Thymus (tissue), 11 donors: ENCODE results near the gene MYO19. TPM values are rescaled to one million over a fixed set of nuclear protein-coding genes. Genes with fewer than 3 reads are reported as not detected.
"Not testable (repeated sequence)": the region's sequence is repeated elsewhere in the genome, so short reads cannot be mapped to it uniquely, and the experiment has no call there.

ENCODE experiments used
- DNase-seq, 9 donors: peaks; one replicate each; pipeline ENCODE4 v3.0.0-alpha.2; 2013; ENCODE audit warnings: low spot score in 9 of 9, low read depth in 6 of 9, missing footprints in 1 of 9
- H3K27ac ChIP-seq, 2 donors: one replicate each; pipeline ENCODE4 v1.5.1; 2013; ENCODE audit warnings: control low read depth in 1 of 2, low read depth in 1 of 2, low read length in 1 of 2, mild to moderate bottlenecking in 1 of 2, moderate library complexity in 1 of 2
- H3K27me3 ChIP-seq, 2 donors: one replicate each; pipeline ENCODE4 v1.5.1; 2013; ENCODE audit warnings: low read length in 1 of 2; ENCODE audit not compliant: control insufficient read depth in 2 of 2, insufficient read depth in 1 of 2
- H3K36me3 ChIP-seq, 2 donors: one replicate each; pipeline ENCODE4 v1.5.1; 2013; ENCODE audit warnings: low read length in 1 of 2, mild to moderate bottlenecking in 1 of 2, moderate library complexity in 1 of 2; ENCODE audit not compliant: control insufficient read depth in 2 of 2, insufficient read depth in 2 of 2
- H3K4me1 ChIP-seq, 2 donors: one replicate each; pipeline ENCODE4 v1.5.1; 2013; ENCODE audit warnings: low read length in 2 of 2; ENCODE audit not compliant: control insufficient read depth in 2 of 2, insufficient read depth in 2 of 2
- H3K4me3 ChIP-seq, 2 donors: one replicate each; pipeline ENCODE4 v1.5.1; 2013; ENCODE audit warnings: low read length in 2 of 2, control low read depth in 1 of 2, mild to moderate bottlenecking in 1 of 2
- H3K9me3 ChIP-seq, 2 donors: one replicate each; pipeline ENCODE4 v1.5.1; 2013; ENCODE audit warnings: low read length in 1 of 2, mild to moderate bottlenecking in 1 of 2; ENCODE audit not compliant: control insufficient read depth in 2 of 2, insufficient read depth in 1 of 2
- WGBS: extraction: QIAGEN DNeasy Blood & Tissue Kit; methylation state at CpG from one replicate; pipeline ENCODE4 v1.1.7; 2013; 5-methylcytosine and 5-hydroxymethylcytosine counted together
- polyA plus RNA-seq: library from polyadenylated mRNA; stranded (reverse); fragments of 200-250 nt; gene quantifications from one replicate; pipeline ENCODE4 v1.2.3, GENCODE V29; 2013
- total RNA-seq: library from RNA; stranded (reverse); fragments of 120-200 nt; gene quantifications from one replicate; pipeline ENCODE4 v1.2.4, GENCODE V29; 2013
- donor health status: healthy.

Gene MYO19
- total and polyA plus RNA-seq, 2 donors, result 24.0 to 27.6 TPM

DNA sequence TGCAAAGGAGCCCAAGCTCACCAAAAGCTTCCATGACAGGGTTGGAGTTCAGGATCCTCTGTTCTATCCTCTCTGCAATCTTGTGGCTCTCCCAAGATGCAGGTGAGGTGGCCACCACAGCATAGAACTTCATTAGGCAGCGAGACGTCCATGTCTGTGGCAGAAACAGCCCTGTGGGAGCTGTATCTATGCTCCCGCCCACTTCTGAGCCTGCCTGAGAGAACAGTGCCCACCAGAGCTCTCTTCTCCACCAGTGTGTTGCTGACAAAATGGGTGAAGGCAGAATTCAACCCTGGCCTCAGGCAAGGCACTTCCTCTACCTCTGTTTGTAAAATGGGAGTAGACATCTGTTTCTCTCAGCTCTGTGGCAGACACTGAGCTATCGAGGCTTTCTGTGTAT, 18.8 kb downstream of the MYO19 start:
- peaks cover 16 to 28% of the 10 kb centered on the region in 2 donors for H3K36me3 ChIP-seq

DNA sequence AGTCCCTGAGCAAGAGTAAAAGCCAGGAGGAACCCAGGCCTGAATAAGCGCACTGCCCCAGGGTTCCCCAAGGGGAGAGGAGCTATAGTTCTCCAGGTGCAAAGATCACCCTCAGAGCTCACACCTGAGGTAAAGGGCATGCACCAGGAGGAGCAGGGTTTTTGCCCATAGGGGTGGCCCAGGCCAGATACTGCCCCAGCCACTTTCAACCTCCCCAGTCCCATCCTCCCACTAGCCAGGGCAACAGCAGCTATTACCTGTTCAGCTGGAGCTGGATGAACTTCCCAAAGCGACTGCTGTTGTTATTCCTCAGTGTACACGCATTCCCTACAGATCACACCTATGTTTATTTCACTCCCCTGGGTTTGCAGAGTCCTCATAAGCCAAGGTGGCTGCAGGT, 19.8 kb downstream of the MYO19 start:
- WGBS, result 98% methylated on average over 3 of the region's 3 CpGs

More for the DNA sequence above, 18.8 kb downstream of the MYO19 start:
- no peak for DNase-seq
- Histone ChIP-seq H3K27ac (no peak overlapping the region), H3K4me1 (no peaks in the 10 kb centered on the region), H3K4me3 (no peak overlapping the region), H3K9me3 (no peaks in the 10 kb centered on the region), H3K27me3 (no peaks in the 10 kb centered on the region)
- WGBS, result 99% methylated on average over 4 of the region's 4 CpGs

DNA sequence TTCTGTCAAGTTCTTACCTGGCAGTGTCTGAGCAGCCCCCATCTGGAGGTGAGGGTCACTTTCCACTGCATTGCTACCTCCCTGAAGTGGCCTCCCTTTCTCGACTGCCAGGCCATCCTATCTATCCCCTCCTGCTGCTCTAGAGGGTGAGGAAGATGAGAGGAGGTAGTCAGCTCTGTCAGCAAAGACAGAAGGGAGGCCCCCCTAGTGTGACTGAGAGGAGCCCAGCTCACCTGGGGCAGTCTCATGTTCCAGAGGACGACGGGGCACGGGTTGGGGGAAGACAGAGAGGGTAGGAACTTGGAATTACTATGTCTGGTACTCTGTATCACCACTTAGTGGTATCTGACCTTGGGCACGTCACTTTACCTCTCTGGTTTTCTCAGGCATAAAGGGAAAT, 22.0 kb downstream of the MYO19 start:
- Histone ChIP-seq H3K9me3 (no peaks in the 10 kb centered on the region), H3K4me1 (no peaks in the 10 kb centered on the region), H3K27me3 (no peaks in the 10 kb centered on the region), H3K4me3 (no peak overlapping the region), H3K27ac (no peak overlapping the region), H3K36me3 (peaks cover 27 to 44% of the 10 kb centered on the region in 2 donors)
- no peak for DNase-seq
- WGBS, result over 99% methylated on average over 5 of the region's 5 CpGs

More for the DNA sequence above, 19.8 kb downstream of the MYO19 start:
- no peak for DNase-seq
- Histone ChIP-seq H3K4me3 (no peak overlapping the region), H3K36me3 (peaks cover 24 to 31% of the 10 kb centered on the region in 2 donors), H3K9me3 (no peaks in the 10 kb centered on the region), H3K4me1 (no peaks in the 10 kb centered on the region), H3K27ac (no peak overlapping the region), H3K27me3 (no peaks in the 10 kb centered on the region)

DNA sequence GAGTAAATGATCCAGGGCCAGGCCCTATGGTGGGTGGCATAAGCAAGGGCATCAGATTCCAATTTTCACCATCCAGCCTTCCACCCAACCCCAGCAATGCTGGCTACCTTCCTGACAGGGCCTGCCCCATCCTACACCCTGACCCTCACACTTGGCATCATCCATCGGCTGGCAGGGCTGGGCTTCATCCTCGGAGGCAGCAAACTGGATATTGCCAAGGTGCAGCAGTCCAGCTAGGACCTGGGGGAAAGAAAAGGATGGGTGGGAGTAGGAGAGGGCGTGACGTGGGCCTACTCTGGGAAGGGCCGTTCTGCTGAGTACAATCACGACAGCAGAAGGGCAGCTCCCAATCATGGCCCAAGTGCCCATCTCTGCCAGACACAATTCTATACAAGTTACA, 23.5 kb downstream of the MYO19 start:
- peaks cover 42 to 47% of the 10 kb centered on the region in 2 donors for H3K36me3 ChIP-seq
- no peak for DNase-seq
- WGBS, result 97% methylated on average over 6 of the region's 6 CpGs
- H3K4me3 ChIP-seq, result no peak overlapping the region
- no peaks in the 10 kb centered on the region for H3K4me1 ChIP-seq
- no peaks in the 10 kb centered on the region for H3K27me3 ChIP-seq
- H3K9me3 ChIP-seq, result no peaks in the 10 kb centered on the region
- H3K27ac ChIP-seq, result no peak overlapping the region

DNA sequence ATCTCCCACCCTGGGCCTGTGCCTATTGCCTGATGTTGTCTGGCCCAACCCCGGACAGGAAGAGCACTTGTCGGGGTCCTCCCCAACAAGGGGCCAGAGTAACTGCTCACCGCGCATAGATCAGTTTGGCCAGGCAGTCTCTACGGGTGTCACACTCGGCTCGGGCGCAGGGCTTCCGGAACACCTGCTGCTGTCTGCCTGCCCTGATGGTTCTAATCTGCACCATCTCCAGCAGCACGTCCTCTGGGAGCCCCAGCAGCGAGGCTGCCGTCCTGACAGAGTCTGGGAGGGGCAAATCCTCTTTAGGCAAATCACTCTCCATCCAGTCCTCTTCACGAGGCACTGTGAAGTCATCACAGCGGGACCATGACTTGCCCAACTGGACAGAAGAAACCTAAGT, 24.0 kb downstream of the MYO19 start:
- Histone ChIP-seq H3K9me3 (no peaks in the 10 kb centered on the region), H3K27me3 (no peaks in the 10 kb centered on the region), H3K27ac (no peak overlapping the region), H3K36me3 (peaks cover 47 to 48% of the 10 kb centered on the region in 2 donors), H3K4me1 (no peaks in the 10 kb centered on the region), H3K4me3 (no peak overlapping the region)
- 95% methylated on average over 14 of the region's 14 CpGs for WGBS
- DNase-seq, result no peak

DNA sequence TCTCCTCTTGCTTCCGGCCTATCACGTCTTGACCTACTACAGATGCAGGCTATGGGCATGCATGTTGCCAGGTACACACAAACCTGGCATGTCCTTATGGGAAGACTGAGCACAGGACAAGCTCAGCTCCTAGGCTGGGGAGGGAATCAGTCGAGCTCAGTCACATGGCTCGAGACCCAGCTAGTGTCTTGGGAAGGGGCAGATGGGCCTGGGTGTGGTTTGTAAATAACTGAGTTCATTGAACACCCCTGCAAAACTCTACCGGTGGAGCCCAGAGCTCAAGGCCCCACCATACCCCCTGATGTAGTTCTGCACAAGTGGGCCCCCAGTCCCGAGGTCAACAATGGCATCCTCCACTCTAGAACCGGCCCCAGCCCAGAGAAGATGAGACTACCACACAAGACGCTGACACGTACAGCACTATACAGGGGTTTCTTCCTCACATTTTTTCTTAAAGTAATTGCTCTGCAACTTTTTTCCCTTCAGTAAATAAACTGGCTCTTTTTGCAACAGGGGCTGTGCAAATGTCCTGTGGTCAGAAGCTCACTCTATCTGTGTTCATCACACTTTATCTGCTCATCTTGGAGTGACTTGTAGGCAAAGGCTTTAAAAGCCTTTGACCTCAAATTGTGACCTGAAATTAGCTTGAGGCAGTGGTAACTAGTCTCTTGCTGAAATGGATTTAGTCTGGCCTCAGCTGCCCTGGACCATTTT, 25.2 kb downstream of the MYO19 start:
- H3K36me3 ChIP-seq, result peaks cover 45 to 54% of the 10 kb centered on the region in 2 donors
- H3K27ac ChIP-seq, result no peak overlapping the region
- H3K9me3 ChIP-seq, result no peaks in the 10 kb centered on the region
- no peaks in the 10 kb centered on the region for H3K4me1 ChIP-seq
- no peak for DNase-seq
- whole genome bisulfite sequencing, result 97% methylated on average over 9 of the region's 9 CpGs
- no peak overlapping the region for H3K4me3 ChIP-seq
- no peaks in the 10 kb centered on the region for H3K27me3 ChIP-seq

DNA sequence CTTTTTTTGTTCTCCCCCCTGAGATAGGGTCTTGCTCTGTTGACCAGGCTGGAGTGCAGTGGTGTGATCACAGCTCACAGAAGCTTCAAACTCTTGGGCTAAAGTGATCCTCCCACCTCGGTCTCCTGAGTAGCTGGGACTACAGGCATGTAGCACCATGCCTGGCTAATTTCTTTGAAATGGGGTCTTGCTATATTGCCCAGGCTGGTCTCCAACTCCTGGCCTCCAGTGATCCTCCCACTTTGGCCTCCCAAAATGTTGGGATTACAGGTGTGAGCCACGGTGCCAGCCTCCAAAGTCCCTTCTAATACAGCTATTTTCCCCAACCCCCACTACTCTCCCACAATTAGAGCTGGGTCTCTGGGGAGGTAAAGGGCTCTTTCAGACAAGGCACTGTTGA, 26.2 kb downstream of the MYO19 start:
- 97% methylated on average over 2 of the region's 2 CpGs for WGBS
- H3K27me3 ChIP-seq, H3K9me3 ChIP-seq, H3K4me3 ChIP-seq, DNase-seq, H3K4me1 ChIP-seq, H3K27ac ChIP-seq: not testable (repeated sequence)
- peaks cover 48 to 59% of the 10 kb centered on the region in 2 donors for H3K36me3 ChIP-seq

DNA sequence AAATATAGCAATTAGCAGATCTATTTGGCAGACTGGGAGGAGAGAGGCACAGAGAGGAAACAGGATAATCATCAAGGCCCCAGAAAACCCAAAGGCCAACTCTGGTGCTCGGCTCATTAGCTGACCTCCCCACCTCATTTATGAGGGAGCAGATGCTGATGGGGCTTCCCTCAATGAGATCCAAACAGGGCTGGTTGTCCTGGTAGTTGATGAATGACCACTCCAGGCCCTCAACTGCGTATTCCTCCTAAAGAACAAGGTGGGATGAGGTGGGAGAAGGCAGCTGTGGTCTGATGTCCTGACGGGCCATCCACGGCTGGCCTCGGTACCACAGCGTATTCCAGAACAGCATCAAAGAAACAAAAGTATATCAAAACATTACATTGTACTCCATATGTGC, 27.4 kb downstream of the MYO19 start:
- WGBS, result 90% methylated on average over 6 of the region's 6 CpGs
- Histone ChIP-seq H3K4me3 (no peak overlapping the region), H3K9me3 (no peaks in the 10 kb centered on the region), H3K36me3 (peaks cover 48 to 59% of the 10 kb centered on the region in 2 donors), H3K27ac (no peak overlapping the region), H3K27me3 (no peaks in the 10 kb centered on the region), H3K4me1 (no peaks in the 10 kb centered on the region)
- no peak for DNase-seq

DNA sequence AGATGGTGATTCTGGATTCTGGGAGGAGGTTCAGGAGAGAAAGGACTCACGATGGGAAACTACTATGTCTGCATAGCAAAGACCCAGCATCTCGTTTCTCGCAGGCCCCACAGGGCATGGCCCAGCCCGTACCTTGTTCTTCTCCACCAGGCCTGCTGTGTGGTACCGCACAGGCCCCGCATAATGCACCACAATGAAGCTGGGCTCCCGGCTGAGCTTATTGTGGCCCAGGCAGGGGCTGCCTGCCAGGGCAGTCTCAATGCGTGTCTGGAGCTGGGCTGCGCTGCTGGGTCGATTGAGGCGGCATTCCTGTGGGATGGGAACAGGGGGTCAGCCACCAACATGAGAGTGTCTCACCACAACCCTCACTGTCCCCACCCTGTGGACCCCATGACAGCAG, 27.8 kb downstream of the MYO19 start:
- Histone ChIP-seq H3K36me3 (peaks cover 48 to 61% of the 10 kb centered on the region in 2 donors), H3K27me3 (no peaks in the 10 kb centered on the region), H3K27ac (no peak overlapping the region), H3K4me3 (no peak overlapping the region), H3K4me1 (no peaks in the 10 kb centered on the region), H3K9me3 (no peaks in the 10 kb centered on the region)
- 98% methylated on average over 11 of the region's 11 CpGs for WGBS
- no peak for DNase-seq
